ENCODE results near the gene RINT1. TPM values are rescaled to one million over a fixed set of nuclear protein-coding genes. Genes with fewer than 3 reads are reported as not detected.

The RINT1 gene
- total and polyA plus RNA-seq, 2 of the 13 experiments (the other 11 are each of a cell fraction or from before 2014, with no cell fraction given): 14.7 to 19.3 TPM

DNA sequence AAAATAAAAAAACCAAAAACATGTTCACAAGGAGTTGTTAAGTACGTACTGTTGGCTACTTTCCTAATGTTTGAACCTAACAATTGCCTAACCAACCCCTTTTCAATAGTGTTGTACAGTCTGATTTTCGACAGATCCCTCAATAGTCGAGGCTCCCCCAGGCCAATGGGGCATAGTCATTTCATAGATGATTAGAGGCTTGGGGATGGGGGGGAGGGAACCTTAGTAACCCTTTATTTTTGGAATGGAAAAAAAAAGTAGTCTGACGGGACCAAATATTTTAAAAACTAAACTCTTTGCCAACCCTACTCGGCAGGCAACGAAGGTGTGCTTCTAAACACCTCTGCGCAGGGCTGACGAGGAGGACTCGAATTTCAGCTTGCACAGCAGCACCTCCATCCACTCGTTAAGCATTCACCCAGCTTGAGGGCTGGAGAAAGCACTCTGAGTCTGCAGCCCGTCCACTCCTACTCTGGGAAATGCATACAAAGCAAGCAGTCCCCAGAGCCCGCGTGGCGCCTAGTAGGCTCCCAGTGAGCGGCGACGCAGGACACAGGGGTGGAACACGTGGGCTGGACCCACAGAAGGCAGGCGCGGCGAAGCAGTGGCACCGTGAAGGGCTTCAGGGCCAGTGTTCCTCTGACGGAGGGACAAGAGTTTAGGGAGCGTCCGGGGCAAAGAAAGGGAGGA lies 10.8 kb upstream of the RINT1 start (continued):
- TF ChIP-seq, protein P1, sequence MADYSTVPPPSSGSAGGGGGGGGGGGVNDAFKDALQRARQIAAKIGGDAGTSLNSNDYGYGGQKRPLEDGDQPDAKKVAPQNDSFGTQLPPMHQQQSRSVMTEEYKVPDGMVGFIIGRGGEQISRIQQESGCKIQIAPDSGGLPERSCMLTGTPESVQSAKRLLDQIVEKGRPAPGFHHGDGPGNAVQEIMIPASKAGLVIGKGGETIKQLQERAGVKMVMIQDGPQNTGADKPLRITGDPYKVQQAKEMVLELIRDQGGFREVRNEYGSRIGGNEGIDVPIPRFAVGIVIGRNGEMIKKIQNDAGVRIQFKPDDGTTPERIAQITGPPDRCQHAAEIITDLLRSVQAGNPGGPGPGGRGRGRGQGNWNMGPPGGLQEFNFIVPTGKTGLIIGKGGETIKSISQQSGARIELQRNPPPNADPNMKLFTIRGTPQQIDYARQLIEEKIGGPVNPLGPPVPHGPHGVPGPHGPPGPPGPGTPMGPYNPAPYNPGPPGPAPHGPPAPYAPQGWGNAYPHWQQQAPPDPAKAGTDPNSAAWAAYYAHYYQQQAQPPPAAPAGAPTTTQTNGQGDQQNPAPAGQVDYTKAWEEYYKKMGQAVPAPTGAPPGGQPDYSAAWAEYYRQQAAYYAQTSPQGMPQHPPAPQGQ (CRISPR knock-in tag; IDR thresholded peaks at IDR 0.05; ENCODE audit: borderline replicate concordance): no peak
- TF ChIP-seq ZNF136 (CRISPR knock-in tag; IDR thresholded peaks at IDR 0.05; ENCODE audit: low read depth) (no peak), ZNF33A (CRISPR knock-in tag; IDR thresholded peaks at IDR 0.05; ENCODE audit: borderline replicate concordance) (no peak), ZNF329 (CRISPR knock-in tag; IDR thresholded peaks at IDR 0.05; ENCODE audit: low read depth) (no peak), PRDM15 (CRISPR knock-in tag; IDR thresholded peaks at IDR 0.05) (peak; percentile 18; the same call in 1 of the 2 replicates), ZBTB7A (CRISPR knock-in tag; IDR thresholded peaks at IDR 0.05) (no peak), ZNF12 (CRISPR knock-in tag; IDR thresholded peaks at IDR 0.05) (no peak), ZNF703 (CRISPR knock-in tag; IDR thresholded peaks at IDR 0.05; ENCODE audit: borderline replicate concordance) (no peak), ZNF773 (CRISPR knock-in tag; IDR thresholded peaks at IDR 0.05; ENCODE audit: borderline replicate concordance) (no peak), ELF3 (CRISPR knock-in tag; IDR thresholded peaks at IDR 0.05) (no peak), SRY (CRISPR knock-in tag; IDR thresholded peaks at IDR 0.05) (no peak), ZNF816 (CRISPR knock-in tag; IDR thresholded peaks at IDR 0.05; ENCODE audit: borderline replicate concordance) (no peak), MAZ (IDR thresholded peaks at IDR 0.05; ENCODE audit: borderline replicate concordance, low read depth, low read length) (no peak), MAZ (CRISPR knock-in tag; IDR thresholded peaks at IDR 0.05; ENCODE audit: low read depth) (no peak; the same call in 1 of the 2 replicates), ZNF24 (IDR thresholded peaks at IDR 0.05) (no peak), NRL (CRISPR knock-in tag; IDR thresholded peaks at IDR 0.05; ENCODE audit: borderline replicate concordance) (peak; percentile 79), ZBTB3 (CRISPR knock-in tag; IDR thresholded peaks at IDR 0.05; ENCODE audit: borderline replicate concordance, low read depth) (no peak), EHMT2 (IDR thresholded peaks at IDR 0.05; ENCODE audit: borderline replicate concordance, low read depth, low read length) (no peak), ZNF746 (CRISPR knock-in tag; IDR thresholded peaks at IDR 0.05) (no peak), ZNF512 (CRISPR knock-in tag; IDR thresholded peaks at IDR 0.05) (no peak), ZNF251 (CRISPR knock-in tag; IDR thresholded peaks at IDR 0.05) (0 out of 2 replicates have a peak, but pooled peaks have one; percentile 73)
- TF ChIP-seq, protein P2, sequence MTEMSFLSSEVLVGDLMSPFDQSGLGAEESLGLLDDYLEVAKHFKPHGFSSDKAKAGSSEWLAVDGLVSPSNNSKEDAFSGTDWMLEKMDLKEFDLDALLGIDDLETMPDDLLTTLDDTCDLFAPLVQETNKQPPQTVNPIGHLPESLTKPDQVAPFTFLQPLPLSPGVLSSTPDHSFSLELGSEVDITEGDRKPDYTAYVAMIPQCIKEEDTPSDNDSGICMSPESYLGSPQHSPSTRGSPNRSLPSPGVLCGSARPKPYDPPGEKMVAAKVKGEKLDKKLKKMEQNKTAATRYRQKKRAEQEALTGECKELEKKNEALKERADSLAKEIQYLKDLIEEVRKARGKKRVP (CRISPR knock-in tag; IDR thresholded peaks at IDR 0.05): no peak
